Nephron (organoid): Measurements from ENCODE around the gene ATG9B.
"Not testable (repeated sequence)": the region's sequence is repeated elsewhere in the genome, so short reads cannot be mapped to it uniquely, and the experiment has no call there.

ENCODE experiments used
- H3K27ac Mint-ChIP-seq, 3 experiments: 2 replicates each; pipeline ENCODE4 v1.8.0; 2020; ENCODE audit warnings: mixed read lengths in 3 of 3, mild to moderate bottlenecking in 2 of 3, moderate library complexity in 1 of 3
- H3K27me3 Mint-ChIP-seq: 2 replicates; pipeline ENCODE4 v1.8.0; 2021; ENCODE audit warnings: low read depth, mild to moderate bottlenecking, moderate library complexity, mixed read lengths
- H3K36me3 Mint-ChIP-seq: 2 replicates; pipeline ENCODE4 v1.8.0; 2020; ENCODE audit warnings: low read depth, mixed read lengths
- H3K4me1 Mint-ChIP-seq: 2 replicates; pipeline ENCODE4 v1.8.0; 2020; ENCODE audit warnings: mixed read lengths
- H3K4me3 Mint-ChIP-seq, 3 experiments: 2 replicates each; pipeline ENCODE4 v1.8.0; 2020; ENCODE audit warnings: mild to moderate bottlenecking in 3 of 3, mixed read lengths in 3 of 3, moderate library complexity in 2 of 3
- H3K9me3 Mint-ChIP-seq: 2 replicates; pipeline ENCODE4 v1.8.0; 2020; ENCODE audit warnings: mixed read lengths
- CTCF ChIP-seq, 3 experiments: fragments of 200-600 bp; sonication (generic); IDR thresholded peaks; one replicate each; pipeline ENCODE4 v1.5.0; 2021; ENCODE audit warnings: antibody characterized with exemption in 3 of 3; ENCODE audit not compliant: unreplicated experiment in 3 of 3

Gene ATG9B

GRCh38 chr7:151047976-151048815 is 23.9 kb upstream of the ATG9B start, which contains the start of gene ASIC3:
ASIC3 (plus strand) TSS chr7:151048531; CDS start chr7:151048886, 355 bp downstream.
- Mint-ChIP-seq H3K27ac (peak within 1 kb of the TSS in 2 of 3 experiments; percentile 8 to 32), H3K27me3 (peaks cover 16% of the 10 kb centered on the region), H3K4me1 (peaks cover 10% of the 10 kb centered on the region), H3K9me3 (no peaks in the 10 kb centered on the region), H3K4me3 (no peak within 1 kb of the TSS), H3K36me3 (no peaks in the 10 kb centered on the region)
- TF ChIP-seq CTCF (IDR thresholded peaks at IDR 0.05; ENCODE audit: unreplicated experiment in 3 of 3): no peak

- no peaks in the 10 kb centered on the region for H3K9me3 Mint-ChIP-seq
- peak overlapping the region in 2 of 3 experiments; percentile 8 to 32 for H3K27ac Mint-ChIP-seq
- H3K4me1 Mint-ChIP-seq: peaks cover 10% of the 10 kb centered on the region
- no peak for TF ChIP-seq CTCF (IDR thresholded peaks at IDR 0.05; ENCODE audit: unreplicated experiment in 3 of 3)
- H3K4me3 Mint-ChIP-seq: no peak overlapping the region
- H3K27me3 Mint-ChIP-seq: peaks cover 16% of the 10 kb centered on the region
- H3K36me3 Mint-ChIP-seq: no peaks in the 10 kb centered on the region
These were observed 22.6 kb upstream of the ATG9B start for GRCh38 chr7:151046603-151047573.

- Mint-ChIP-seq H3K27me3 (peaks cover 16% of the 10 kb centered on the region), H3K4me1 (peaks cover 13% of the 10 kb centered on the region), H3K4me3 (no peak overlapping the region), H3K9me3 (no peaks in the 10 kb centered on the region), H3K27ac (no peak overlapping the region), H3K36me3 (no peaks in the 10 kb centered on the region)
- TF ChIP-seq CTCF (IDR thresholded peaks at IDR 0.05; ENCODE audit: unreplicated experiment in 3 of 3): no peak
These were observed 21.7 kb upstream of the ATG9B start for GRCh38 chr7:151045967-151046366.

- Mint-ChIP-seq H3K27me3 (peaks cover 12% of the 10 kb centered on the region), H3K4me1 (peaks cover 13% of the 10 kb centered on the region), H3K36me3 (no peaks in the 10 kb centered on the region), H3K9me3 (no peaks in the 10 kb centered on the region), H3K4me3 (no peak overlapping the region), H3K27ac (no peak overlapping the region)
- no peak for TF ChIP-seq CTCF (IDR thresholded peaks at IDR 0.05; ENCODE audit: unreplicated experiment in 3 of 3)
These were observed 21.0 kb upstream of the ATG9B start for GRCh38 chr7:151045262-151045661.

- Mint-ChIP-seq H3K9me3 (no peaks in the 10 kb centered on the region), H3K4me1 (peaks cover 25% of the 10 kb centered on the region), H3K4me3 (no peak overlapping the region), H3K27me3 (peaks cover 3% of the 10 kb centered on the region), H3K27ac (no peak overlapping the region), H3K36me3 (no peaks in the 10 kb centered on the region)
- no peak for TF ChIP-seq CTCF (IDR thresholded peaks at IDR 0.05; ENCODE audit: unreplicated experiment in 3 of 3)
These were observed 19.7 kb upstream of the ATG9B start for GRCh38 chr7:151043959-151044358.

- H3K4me3 Mint-ChIP-seq, H3K9me3 Mint-ChIP-seq, H3K36me3 Mint-ChIP-seq, H3K27me3 Mint-ChIP-seq, H3K27ac Mint-ChIP-seq: not testable (repeated sequence)
- H3K4me1 Mint-ChIP-seq: peaks cover 29% of the 10 kb centered on the region
These were observed 19.2 kb upstream of the ATG9B start for GRCh38 chr7:151043449-151043848.
